Measurements from ENCODE around the gene FKBP2. TPM values are rescaled to one million over a fixed set of nuclear protein-coding genes. Genes with fewer than 3 reads are reported as not detected.
A peak's percentile ranks its signal among the peaks of the same experiment; 100 is the strongest.

Gene FKBP2
- total and polyA plus RNA-seq, 4 donors = 60.8 to 241 (median 124) TPM

- H3K27me3 ChIP-seq (ENCODE audit: control insufficient read depth in 4 of 4, insufficient read depth in 4 of 4, low read length in 3 of 4) = no peaks in the 10 kb centered on the region
- H3K9ac ChIP-seq (ENCODE audit: low read depth in 1 of 2, low read length in 2 of 2) = peak within 1 kb of the TSS; percentile 81 to 83
- WGBS = 3% methylated on average over 44 of the region's 44 CpGs
- H3K4me1 ChIP-seq (ENCODE audit: control insufficient read depth in 4 of 4, insufficient read depth in 4 of 4, low read length in 3 of 4) = peaks cover 2 to 32% (median 23%) of the 10 kb centered on the region in 4 donors
- DNase-seq (ENCODE audit: low spot score) = peak; percentile 97
- H3K27ac ChIP-seq (ENCODE audit: low read depth in 1 of 2, low read length in 2 of 2) = peak within 1 kb of the TSS; percentile 94 to 99
- H3K9me3 ChIP-seq (ENCODE audit: control insufficient read depth in 4 of 4, low read length in 3 of 4) = no peaks in the 10 kb centered on the region
- H3K36me3 ChIP-seq (ENCODE audit: control insufficient read depth in 4 of 4, insufficient read depth in 3 of 4, low read depth in 1 of 4, low read length in 3 of 4) = peaks cover 0 to 4% (median 0%) of the 10 kb centered on the region in 4 donors
- peak; percentile 74 for TF ChIP-seq SP1 (IDR thresholded peaks at IDR 0.05)
- TF ChIP-seq MAX (IDR thresholded peaks at IDR 0.05) = no peak
- TF ChIP-seq EGR1 (IDR thresholded peaks at IDR 0.05; ENCODE audit: low read depth in 2 of 2) = no peak
- TF ChIP-seq NR2F2 (IDR thresholded peaks at IDR 0.05) = peak; percentile 69
- no peak for TF ChIP-seq ZBTB33 (IDR thresholded peaks at IDR 0.05)
- no peak for TF ChIP-seq REST (IDR thresholded peaks at IDR 0.05)
- TF ChIP-seq HNF4A (conservative IDR thresholded peaks at IDR 0.05) = peak; percentile 5 to 25
- TF ChIP-seq GABPA (IDR thresholded peaks at IDR 0.05 in 1 of 2, conservative IDR thresholded peaks at IDR 0.05 in 1 of 2) = peak in 1 of 2 donors; percentile 63
- no peak for TF ChIP-seq CTCF (IDR thresholded peaks at IDR 0.05; ENCODE audit: low read depth, low read length, missing input control)
- peak; percentile 85 to 92 for TF ChIP-seq RXRA (IDR thresholded peaks at IDR 0.05)
- peak within 1 kb of the TSS; percentile 69 to 87 (median 87) for H3K4me3 ChIP-seq (ENCODE audit: low read depth in 1 of 3, low read length in 3 of 3)
Measured at GRCh38 chr11:64284048-64284961, 43.4 kb downstream of the FKBP2 start, which contains the start of gene BAD. BAD (minus strand) TSS chr11:64284665; CDS start chr11:64284368, 297 bp downstream.

Data from liver (tissue), 9 donors.